NB4 (cell line): ENCODE measurements around the gene TIMM23.
"Not testable (repeated sequence)": the region's sequence is repeated elsewhere in the genome, so short reads cannot be mapped to it uniquely, and the experiment has no call there.

Source experiments
- DNase-seq: peaks from one replicate; pipeline ENCODE4 v3.0.0; 2010; ENCODE audit warnings: low read depth
- H3K4me3 ChIP-seq: one replicate; pipeline ENCODE4 v1.5.1; 2011; ENCODE audit warnings: mild to moderate bottlenecking, low read depth, low read length, moderate library complexity
- CTCF ChIP-seq: IDR thresholded peaks from one replicate; pipeline ENCODE4 v1.5.1; 2012; ENCODE audit warnings: low read depth, low read length
- MAX ChIP-seq: IDR thresholded peaks from 2 replicates; pipeline ENCODE4 v1.6.1; 2011; ENCODE audit warnings: low read depth, low read length
- MYC ChIP-seq: IDR thresholded peaks from 2 replicates; pipeline ENCODE4 v1.6.1; 2011; ENCODE audit warnings: low read depth, low read length
- POLR2A ChIP-seq: IDR thresholded peaks from 2 replicates; pipeline ENCODE4 v1.6.1; 2011; ENCODE audit warnings: mild to moderate bottlenecking; ENCODE audit not compliant: insufficient read length; ENCODE audit errors: extremely low read depth

TIMM23 gene

GRCh38 chr10:46037107-46037825 lies 65.0 kb downstream of the TIMM23 start:
- no peak for DNase-seq
- no peak overlapping the region for H3K4me3 ChIP-seq
- no peak for TF ChIP-seq POLR2A
- TF ChIP-seq CTCF: no peak
- TF ChIP-seq MAX: no peak

GRCh38 chr10:46040004-46040403 lies 67.7 kb downstream of the TIMM23 start:
- no peak overlapping the region for H3K4me3 ChIP-seq
- no peak for DNase-seq
- TF ChIP-seq CTCF: no peak
- TF ChIP-seq MAX: no peak
- no peak for TF ChIP-seq MYC
- TF ChIP-seq POLR2A: no peak

GRCh38 chr10:46042527-46042926 lies 70.2 kb downstream of the TIMM23 start:
- no peak for TF ChIP-seq CTCF
- no peak for TF ChIP-seq MAX
- no peak for TF ChIP-seq MYC
- TF ChIP-seq POLR2A: no peak
- DNase-seq: no peak
- H3K4me3 ChIP-seq: no peak overlapping the region

GRCh38 chr10:46046261-46046660 lies 74.0 kb downstream of the TIMM23 start, which contains the start of gene MSMB:
Gene MSMB (minus strand): TSS chr10:46046269. CDS start chr10:46046237, 32 bp downstream.
- TF ChIP-seq MAX (no peak), CTCF (no peak), MYC (no peak), POLR2A (no peak)
- no peak for DNase-seq
- H3K4me3 ChIP-seq: no peak within 1 kb of the TSS

GRCh38 chr10:46048152-46048551 lies 75.9 kb downstream of the TIMM23 start:
- no peak overlapping the region for H3K4me3 ChIP-seq
- DNase-seq: no peak
- no peak for TF ChIP-seq CTCF
- no peak for TF ChIP-seq MAX
- TF ChIP-seq MYC: no peak
- no peak for TF ChIP-seq POLR2A

- not testable (repeated sequence) for DNase-seq
These were observed 77.2 kb downstream of the TIMM23 start for GRCh38 chr10:46049497-46049831.

More at GRCh38 chr10:46049497-46049831, 77.2 kb downstream of the TIMM23 start:
- not testable (repeated sequence) for H3K4me3 ChIP-seq
